GM10266 (cell line): ENCODE results near the gene FNIP1.
"Not testable (repeated sequence)": the region's sequence is repeated elsewhere in the genome, so short reads cannot be mapped to it uniquely, and the experiment has no call there.

Experiments used
- DNase-seq: peaks from one replicate; pipeline ENCODE4 v3.0.0; 2012; ENCODE audit errors: extremely low spot score
- CTCF ChIP-seq: IDR thresholded peaks from 2 replicates; pipeline ENCODE4 v1.5.1; 2012; ENCODE audit warnings: mild to moderate bottlenecking, low read depth; ENCODE audit not compliant: control insufficient read depth, insufficient read depth; ENCODE audit errors: missing control alignments

FNIP1 gene

GRCh38 chr5:131796793-131797693 lies at the start of gene FNIP1:
Gene FNIP1, minus strand, starts transcription at chr5:131797017. Its CDS starts 96 bp downstream, at chr5:131796921.
- DNase-seq, result peak; percentile 98
- peak; percentile 19 for TF ChIP-seq CTCF

DNA sequence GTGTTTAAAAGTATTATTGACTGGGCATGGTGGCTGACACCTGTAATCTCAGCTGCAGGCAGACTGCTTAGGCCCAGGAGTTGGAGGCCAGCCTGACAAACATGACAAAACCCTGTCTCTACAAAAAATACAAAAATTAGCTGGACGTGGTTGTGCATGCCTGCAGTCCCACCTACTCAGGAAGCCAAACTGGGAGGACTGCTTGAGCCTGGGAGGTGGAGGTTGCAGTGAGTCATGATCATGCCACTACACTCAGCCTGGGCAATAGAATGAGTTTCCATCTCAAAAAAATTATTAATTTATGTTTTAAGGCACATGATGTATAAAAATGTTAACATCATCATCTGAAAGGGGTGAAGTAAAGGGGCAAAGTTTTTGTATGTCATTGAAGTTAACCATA lies 49.7 kb upstream of the FNIP1 start:
- DNase-seq, result no peak
- no peak for TF ChIP-seq CTCF

- no peak for TF ChIP-seq CTCF
- DNase-seq, result no peak
These were observed 49.0 kb upstream of the FNIP1 start for GRCh38 chr5:131845828-131846227.

DNA sequence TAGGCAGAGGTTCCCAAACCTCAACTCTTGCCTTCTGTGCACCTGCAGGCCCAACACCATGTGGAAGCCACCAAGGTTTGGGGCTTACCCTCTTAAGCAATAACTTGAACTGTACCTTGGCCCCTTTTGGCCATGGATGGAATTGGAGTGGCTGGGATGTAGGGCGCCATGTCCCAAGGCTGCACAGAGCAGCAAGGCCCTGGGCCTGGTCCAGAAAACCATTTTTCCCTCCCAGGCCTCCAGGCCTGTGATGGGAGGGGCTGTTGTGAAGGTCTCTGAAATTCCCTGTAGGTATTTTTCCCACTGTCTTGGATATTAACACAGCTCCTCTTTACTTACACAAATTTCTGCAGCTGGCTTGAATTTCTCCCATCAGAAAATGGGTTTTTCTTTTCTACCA lies 46.2 kb upstream of the FNIP1 start:
- DNase-seq, result not testable (repeated sequence)

DNA sequence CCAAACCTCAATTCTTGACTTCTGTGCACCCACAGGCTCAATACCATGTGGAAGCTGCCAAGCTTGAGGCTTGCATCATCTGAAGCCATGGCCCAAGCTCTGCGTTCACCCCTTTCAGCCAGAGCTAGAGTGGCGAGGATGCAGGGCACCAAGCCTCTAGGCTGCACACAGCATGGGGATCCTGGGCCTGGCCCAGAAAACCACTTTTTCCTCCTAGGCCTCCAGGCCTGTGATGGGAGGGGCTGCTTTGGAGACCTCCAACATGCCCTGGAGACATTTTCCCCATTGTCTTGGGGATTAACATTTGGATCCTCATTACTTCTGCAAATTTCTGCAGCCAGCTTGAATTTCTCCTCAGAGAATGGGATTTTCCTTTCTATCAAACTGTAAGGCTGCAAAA lies 35.9 kb upstream of the FNIP1 start:
- DNase-seq, result not testable (repeated sequence)

- DNase-seq, result no peak
- no peak for TF ChIP-seq CTCF
These were observed 28.7 kb upstream of the FNIP1 start for GRCh38 chr5:131825404-131826013.

GRCh38 chr5:131824631-131825030 lies 27.8 kb upstream of the FNIP1 start:
- no peak for TF ChIP-seq CTCF

GRCh38 chr5:131821221-131821620 lies 24.4 kb upstream of the FNIP1 start:
- DNase-seq, result no peak
- no peak for TF ChIP-seq CTCF

More at GRCh38 chr5:131824631-131825030, 27.8 kb upstream of the FNIP1 start:
- no peak for DNase-seq
